ENCODE data around the gene CREB5. TPM values are rescaled to one million over a fixed set of nuclear protein-coding genes. Genes with fewer than 3 reads are reported as not detected.

The CREB5 gene
- polyA plus RNA-seq, 1 donor from 2014 or later = 3.7 TPM

DNA sequence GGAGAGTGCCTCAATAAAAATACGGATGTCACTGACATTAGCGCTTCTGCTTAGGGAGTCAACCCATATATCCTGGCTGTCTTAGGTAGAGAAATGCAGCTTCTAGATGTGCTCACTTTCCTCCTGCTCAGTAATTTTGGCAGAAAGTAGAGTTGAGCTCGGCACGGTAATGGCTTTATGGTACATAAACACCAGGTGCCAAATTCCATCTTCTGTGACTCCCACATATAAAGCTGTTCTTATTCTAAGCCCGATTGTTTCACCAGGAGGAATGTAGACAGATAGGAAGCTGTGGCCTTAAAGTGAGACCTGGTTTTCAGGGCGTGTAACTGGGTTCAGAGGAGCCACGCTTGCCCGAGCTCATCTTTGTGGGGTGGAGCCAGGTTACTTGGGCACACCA lies 143.7 kb downstream of the CREB5 start:
- Histone ChIP-seq H3K27ac (ENCODE audit: low read length) (no peak overlapping the region), H3K79me2 (replicated peaks; ENCODE audit: insufficient read depth, low read length) (no peaks in the 10 kb centered on the region)

DNA sequence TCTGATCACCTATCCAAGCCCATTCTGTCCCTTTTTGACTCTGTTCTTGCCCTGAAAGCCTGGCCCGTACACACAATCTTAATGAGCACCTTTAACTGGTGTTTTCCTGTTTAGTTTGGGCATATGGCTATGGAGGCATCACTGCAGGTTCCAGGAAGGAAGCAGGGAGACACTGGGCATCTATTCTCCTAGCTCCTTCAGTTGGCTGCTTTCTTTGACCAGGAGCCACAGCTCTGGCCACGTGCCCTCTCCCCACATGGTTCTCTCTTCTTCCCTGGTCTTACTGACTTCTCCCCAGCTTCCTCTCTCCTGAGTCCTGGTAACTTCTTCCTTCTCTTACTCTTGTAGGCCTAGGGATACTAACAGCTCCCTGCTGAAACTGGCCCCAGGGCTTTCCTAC lies 144.4 kb downstream of the CREB5 start:
- Histone ChIP-seq H3K9me2 (ENCODE audit: insufficient read depth, low read length) (no peaks in the 10 kb centered on the region), H3K79me2 (replicated peaks; ENCODE audit: insufficient read depth, low read length) (no peaks in the 10 kb centered on the region), H3K4me3 (ENCODE audit: low read length) (no peak overlapping the region), H3K27ac (ENCODE audit: low read length) (no peak overlapping the region), H2AFZ (ENCODE audit: low read depth, low read length) (no peak overlapping the region), H3K9me3 (ENCODE audit: low read length) (no peaks in the 10 kb centered on the region), H3K36me3 (ENCODE audit: insufficient read depth, low read length) (no peaks in the 10 kb centered on the region), H3K27me3 (ENCODE audit: insufficient read depth, low read depth, low read length) (no peaks in the 10 kb centered on the region), H4K20me1 (ENCODE audit: insufficient read depth) (no peaks in the 10 kb centered on the region), H3K9ac (ENCODE audit: low read length) (no peak overlapping the region), H3K4me2 (ENCODE audit: low read length) (no peak overlapping the region), H3F3A (ENCODE audit: insufficient read depth, low read length, poor library complexity, severe bottlenecking) (no peaks in the 10 kb centered on the region)
- TF ChIP-seq MXI1 (conservative IDR thresholded peaks at IDR 0.05; ENCODE audit: poor library complexity, severe bottlenecking) = no peak
- no peak for TF ChIP-seq SMC3 (conservative IDR thresholded peaks at IDR 0.05; ENCODE audit: poor library complexity)
- TF ChIP-seq RAD21 (conservative IDR thresholded peaks at IDR 0.05) = no peak

More for the DNA sequence above, 143.7 kb downstream of the CREB5 start:
- H3K36me3 ChIP-seq (ENCODE audit: insufficient read depth, low read length) = no peaks in the 10 kb centered on the region
- no peak overlapping the region for H3K9ac ChIP-seq (ENCODE audit: low read length)
- H3K9me3 ChIP-seq (ENCODE audit: low read length) = no peaks in the 10 kb centered on the region
- no peak overlapping the region for H2AFZ ChIP-seq (ENCODE audit: low read depth, low read length)
- H3K9me2 ChIP-seq (ENCODE audit: insufficient read depth, low read length) = no peaks in the 10 kb centered on the region
- no peaks in the 10 kb centered on the region for H3K27me3 ChIP-seq (ENCODE audit: insufficient read depth, low read depth, low read length)
- no peak overlapping the region for H3K4me2 ChIP-seq (ENCODE audit: low read length)
- no peaks in the 10 kb centered on the region for H3F3A ChIP-seq (ENCODE audit: insufficient read depth, low read length, poor library complexity, severe bottlenecking)
- no peaks in the 10 kb centered on the region for H4K20me1 ChIP-seq (ENCODE audit: insufficient read depth)
- no peak overlapping the region for H3K4me3 ChIP-seq (ENCODE audit: low read length)
- TF ChIP-seq EP300 (conservative IDR thresholded peaks at IDR 0.05; ENCODE audit: poor library complexity, severe bottlenecking) (no peak), MXI1 (conservative IDR thresholded peaks at IDR 0.05; ENCODE audit: poor library complexity, severe bottlenecking) (no peak), EZH2 (IDR thresholded peaks at IDR 0.05; ENCODE audit: borderline replicate concordance, insufficient read depth, low read length, poor library complexity, severe bottlenecking) (no peak), TAF1 (IDR thresholded peaks at IDR 0.05; ENCODE audit: low read depth) (no peak), SMC3 (conservative IDR thresholded peaks at IDR 0.05; ENCODE audit: poor library complexity) (no peak), REST (IDR thresholded peaks at IDR 0.05; ENCODE audit: borderline replicate concordance) (no peak), POLR2AphosphoS5 (IDR thresholded peaks at IDR 0.05) (no peak), RAD21 (conservative IDR thresholded peaks at IDR 0.05) (no peak), CTCF (IDR thresholded peaks at IDR 0.05; ENCODE audit: poor library complexity, severe bottlenecking) (no peak)

DNA sequence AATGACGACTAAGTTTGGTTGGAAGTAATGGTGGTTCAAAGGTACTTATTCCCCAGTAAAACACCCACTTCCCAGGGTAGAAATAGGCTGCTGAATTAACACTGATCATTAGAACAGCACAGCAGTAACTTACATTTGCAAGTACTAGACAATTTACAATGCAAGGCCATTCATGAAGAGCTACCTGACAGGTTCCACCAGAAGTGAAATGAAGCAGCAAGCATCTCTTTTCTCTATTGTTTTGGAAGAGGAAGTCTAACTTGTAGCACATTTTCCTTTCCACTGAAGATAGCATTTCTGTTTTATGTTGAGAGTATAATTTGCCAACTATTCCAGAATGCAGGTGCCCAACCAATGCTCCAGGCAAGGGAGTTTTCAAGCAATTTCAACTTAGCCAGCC lies 145.9 kb downstream of the CREB5 start:
- no peak for TF ChIP-seq SMC3 (conservative IDR thresholded peaks at IDR 0.05; ENCODE audit: poor library complexity)
- TF ChIP-seq MXI1 (conservative IDR thresholded peaks at IDR 0.05; ENCODE audit: poor library complexity, severe bottlenecking) = no peak
- no peak for TF ChIP-seq RAD21 (conservative IDR thresholded peaks at IDR 0.05)
- TF ChIP-seq POLR2AphosphoS5 (IDR thresholded peaks at IDR 0.05) = no peak
- no peak for TF ChIP-seq TAF1 (IDR thresholded peaks at IDR 0.05; ENCODE audit: low read depth)
- TF ChIP-seq EP300 (conservative IDR thresholded peaks at IDR 0.05; ENCODE audit: poor library complexity, severe bottlenecking) = no peak
- H3K4me2 ChIP-seq (ENCODE audit: low read length) = no peak overlapping the region
- no peak overlapping the region for H2AFZ ChIP-seq (ENCODE audit: low read depth, low read length)
- H3K9ac ChIP-seq (ENCODE audit: low read length) = no peak overlapping the region
- no peaks in the 10 kb centered on the region for H4K20me1 ChIP-seq (ENCODE audit: insufficient read depth)
- no peaks in the 10 kb centered on the region for H3F3A ChIP-seq (ENCODE audit: insufficient read depth, low read length, poor library complexity, severe bottlenecking)
- no peaks in the 10 kb centered on the region for H3K9me2 ChIP-seq (ENCODE audit: insufficient read depth, low read length)
- H3K27me3 ChIP-seq (ENCODE audit: insufficient read depth, low read depth, low read length) = no peaks in the 10 kb centered on the region
- H3K4me3 ChIP-seq (ENCODE audit: low read length) = no peak overlapping the region
- H3K9me3 ChIP-seq (ENCODE audit: low read length) = no peaks in the 10 kb centered on the region
- no peak overlapping the region for H3K27ac ChIP-seq (ENCODE audit: low read length)
- no peaks in the 10 kb centered on the region for H3K79me2 ChIP-seq (replicated peaks; ENCODE audit: insufficient read depth, low read length)
- H3K36me3 ChIP-seq (ENCODE audit: insufficient read depth, low read length) = no peaks in the 10 kb centered on the region
